HG02798 (cell line): ENCODE results near the gene ZFP1.

Source experiments
- ATAC-seq: cut with Tn5 transposase; IDR thresholded peaks from one replicate; pipeline ENCODE4 v1.9.1; 2021; ENCODE audit warnings: mild to moderate bottlenecking; ENCODE audit not compliant: unreplicated experiment, poor library complexity

ZFP1 gene

GRCh38 chr16:75143941-75144340 lies 4.4 kb upstream of the ZFP1 start:
- no peak for ATAC-seq

- ATAC-seq = no peak
Measured at GRCh38 chr16:75147968-75148310, 385 bp upstream of the ZFP1 start.

- ATAC-seq = no peak
Measured at GRCh38 chr16:75151798-75152197, 3.5 kb downstream of the ZFP1 start.

DNA sequence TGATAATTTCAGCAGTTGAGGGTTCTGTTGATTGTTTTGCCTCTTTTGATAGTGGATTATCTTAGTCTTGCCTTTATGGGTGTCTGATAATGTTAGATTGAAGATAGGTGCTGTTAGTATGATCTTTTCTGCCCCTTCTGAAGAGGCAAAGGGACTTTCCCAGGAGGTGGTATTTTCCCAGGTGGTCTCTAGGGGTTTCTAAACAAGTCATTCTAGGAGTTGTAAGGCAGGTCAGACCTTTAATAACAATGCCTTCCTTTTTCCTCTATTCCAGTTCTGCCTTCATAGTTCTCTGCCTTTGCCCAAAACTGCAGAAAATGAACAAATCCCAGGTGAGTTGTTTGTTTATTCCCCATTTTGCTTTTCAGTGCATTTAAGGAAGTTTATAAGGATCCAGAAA lies 4.3 kb downstream of the ZFP1 start:
- ATAC-seq = no peak

- ATAC-seq = no peak
Measured at GRCh38 chr16:75160386-75160785, 12.1 kb downstream of the ZFP1 start.

- ATAC-seq = no peak
Measured at GRCh38 chr16:75169899-75170405, 21.6 kb downstream of the ZFP1 start.

GRCh38 chr16:75172578-75172977 lies 24.3 kb downstream of the ZFP1 start:
- no peak for ATAC-seq

DNA sequence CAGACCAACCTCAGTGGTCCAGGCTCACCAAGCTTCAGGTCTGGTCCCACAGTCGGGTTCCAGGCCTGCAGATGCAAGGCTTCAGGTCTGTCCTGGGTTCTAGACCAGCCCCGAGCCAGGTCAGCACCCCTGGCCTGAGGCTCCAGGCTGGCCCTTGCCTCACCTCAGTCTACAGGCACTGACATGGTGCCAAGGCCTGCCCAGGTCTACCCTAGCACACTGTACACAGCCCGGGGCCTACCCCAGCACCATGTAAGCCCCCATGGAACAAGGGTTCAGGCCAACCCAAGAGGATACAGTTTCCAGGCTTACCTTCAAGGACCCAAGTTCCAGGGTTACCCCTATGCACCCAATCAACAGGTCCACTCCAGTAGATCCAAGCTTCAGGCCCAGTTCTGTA lies 26.8 kb downstream of the ZFP1 start:
- no peak for ATAC-seq

DNA sequence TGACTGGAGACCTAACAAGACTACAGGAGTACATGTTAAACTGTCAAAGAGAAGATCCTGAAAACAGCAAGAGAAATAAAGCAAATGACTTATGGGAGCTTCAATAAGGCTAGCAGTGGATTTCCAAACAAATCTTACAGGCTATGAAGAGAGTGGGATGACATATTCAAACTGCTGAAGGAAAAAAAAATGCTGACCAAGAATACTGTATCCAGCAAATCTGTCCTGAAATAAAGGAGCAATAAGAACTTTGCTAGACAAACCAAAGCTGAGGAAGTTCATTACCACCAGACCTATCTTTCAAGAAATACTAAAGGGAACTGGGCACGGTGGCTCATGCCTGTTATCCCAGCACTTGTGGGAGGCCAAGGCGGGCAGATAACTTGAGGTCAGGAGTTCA lies 28.6 kb downstream of the ZFP1 start:
- ATAC-seq = no peak

DNA sequence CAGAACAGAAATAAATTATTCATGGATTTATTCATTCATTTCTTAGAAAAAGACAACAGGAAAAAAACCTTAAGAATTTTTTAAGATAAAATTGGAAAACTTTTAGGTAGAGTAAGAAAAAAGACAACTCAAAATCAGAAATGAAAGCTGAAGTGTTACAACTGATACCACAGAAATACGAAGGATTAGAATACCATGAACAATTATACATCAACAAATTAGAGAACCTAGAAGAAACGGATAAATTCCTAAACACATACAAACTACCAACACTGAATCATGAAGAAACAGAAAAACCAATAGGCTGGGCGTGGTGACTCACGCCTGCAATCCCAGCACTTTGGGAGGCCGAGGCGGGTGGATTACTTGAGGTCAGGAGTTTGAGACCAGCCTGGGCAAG lies 30.9 kb downstream of the ZFP1 start:
- ATAC-seq = no peak

- no peak for ATAC-seq
Measured at GRCh38 chr16:75181630-75182029, 33.3 kb downstream of the ZFP1 start.

DNA sequence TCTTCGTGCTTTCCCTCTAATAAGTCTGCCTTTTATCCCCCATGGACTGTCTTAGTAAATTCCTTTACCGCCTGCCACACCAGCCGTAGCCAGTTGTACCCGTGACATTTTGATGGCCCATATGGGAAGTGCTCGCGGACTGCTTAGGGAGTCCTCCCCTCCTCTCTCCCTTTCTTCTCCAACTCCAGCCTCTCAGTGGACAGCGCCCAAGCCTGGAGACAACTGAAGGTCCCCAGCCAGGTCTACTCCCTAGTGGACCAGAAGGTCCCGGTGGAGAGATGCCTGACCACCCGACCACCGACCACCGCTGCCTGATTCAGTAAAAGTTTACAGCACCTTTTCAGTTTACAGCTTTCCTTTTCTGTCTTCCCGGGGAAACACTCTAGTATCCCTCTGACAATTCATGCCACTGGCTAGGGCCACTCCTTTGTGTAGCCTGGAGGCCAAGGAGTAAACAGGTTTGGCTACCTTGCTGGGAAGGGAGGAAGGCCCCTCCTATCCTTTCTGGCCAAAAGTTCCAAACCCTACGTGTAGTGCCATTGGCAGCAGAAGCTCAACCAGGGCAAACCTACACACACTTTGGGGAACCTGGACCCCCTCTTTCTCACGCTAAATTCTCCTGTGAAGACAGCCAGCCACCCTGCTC lies 40.6 kb downstream of the ZFP1 start:
- no peak for ATAC-seq

- ATAC-seq = no peak
Measured at GRCh38 chr16:75189638-75190245, 41.4 kb downstream of the ZFP1 start.

- no peak for ATAC-seq
Measured at GRCh38 chr16:75192606-75193264, 44.4 kb downstream of the ZFP1 start.

GRCh38 chr16:75193265-75193650 lies 44.9 kb downstream of the ZFP1 start:
- ATAC-seq = no peak

DNA sequence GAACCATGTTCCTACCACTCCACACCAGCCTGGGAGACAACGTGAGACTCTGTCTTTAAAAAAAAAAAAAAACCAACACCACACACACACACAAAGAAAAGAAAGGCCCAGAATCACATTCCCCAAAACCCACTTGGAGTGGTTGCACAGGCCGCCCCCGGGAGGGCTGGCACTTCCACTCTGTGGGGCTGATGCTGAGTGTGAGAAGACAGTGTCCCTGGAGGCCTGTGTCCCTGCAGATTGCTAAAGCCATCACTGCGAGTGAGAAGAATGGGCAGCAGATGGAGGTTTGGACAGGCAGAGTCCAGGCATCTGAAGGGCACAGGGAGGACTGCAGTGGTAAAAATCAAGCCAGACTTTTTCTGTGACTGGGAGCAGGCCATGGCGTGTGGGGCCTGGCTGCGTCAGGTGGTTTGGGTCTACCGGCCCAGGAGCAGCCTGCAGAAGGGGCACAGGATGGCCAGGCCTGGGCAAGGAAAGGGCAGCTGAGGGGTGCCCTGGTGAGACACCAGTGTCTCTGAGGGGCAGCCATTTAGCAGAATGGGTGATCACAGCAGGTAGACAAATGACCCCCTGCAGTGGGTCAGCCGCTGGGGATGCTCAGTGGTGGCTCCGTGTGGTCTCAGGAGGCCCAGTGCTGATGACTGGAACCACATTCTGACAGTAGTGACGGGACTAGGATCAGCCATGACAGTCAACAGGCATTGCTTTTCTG lies 45.6 kb downstream of the ZFP1 start:
- ATAC-seq = no peak

GRCh38 chr16:75195811-75196790 lies 47.8 kb downstream of the ZFP1 start:
- ATAC-seq = no peak

DNA sequence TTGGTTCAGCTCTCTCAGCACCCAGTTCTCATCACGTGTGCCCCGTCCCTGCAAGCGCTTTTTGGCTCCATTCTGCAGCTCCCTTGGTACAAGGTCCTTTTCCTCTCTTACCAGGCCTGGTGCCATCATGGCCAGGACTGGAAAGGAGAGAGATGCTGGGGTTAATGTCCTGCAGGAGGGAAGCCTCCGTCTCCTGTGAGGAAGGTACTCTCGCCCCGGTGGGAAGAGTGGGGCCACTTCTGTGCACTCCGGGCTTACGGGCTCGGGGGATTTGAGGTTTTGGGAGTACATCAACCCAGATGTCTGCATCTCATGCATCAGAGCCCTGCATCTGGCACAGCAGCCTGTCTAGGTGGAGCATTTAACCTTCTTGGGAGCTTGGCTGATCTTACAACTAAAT lies 48.5 kb downstream of the ZFP1 start:
- ATAC-seq = no peak

- ATAC-seq = no peak
Measured at GRCh38 chr16:75197522-75198134, 49.3 kb downstream of the ZFP1 start.
